ENCODE data around the gene TCF4.

Gene TCF4

DNA sequence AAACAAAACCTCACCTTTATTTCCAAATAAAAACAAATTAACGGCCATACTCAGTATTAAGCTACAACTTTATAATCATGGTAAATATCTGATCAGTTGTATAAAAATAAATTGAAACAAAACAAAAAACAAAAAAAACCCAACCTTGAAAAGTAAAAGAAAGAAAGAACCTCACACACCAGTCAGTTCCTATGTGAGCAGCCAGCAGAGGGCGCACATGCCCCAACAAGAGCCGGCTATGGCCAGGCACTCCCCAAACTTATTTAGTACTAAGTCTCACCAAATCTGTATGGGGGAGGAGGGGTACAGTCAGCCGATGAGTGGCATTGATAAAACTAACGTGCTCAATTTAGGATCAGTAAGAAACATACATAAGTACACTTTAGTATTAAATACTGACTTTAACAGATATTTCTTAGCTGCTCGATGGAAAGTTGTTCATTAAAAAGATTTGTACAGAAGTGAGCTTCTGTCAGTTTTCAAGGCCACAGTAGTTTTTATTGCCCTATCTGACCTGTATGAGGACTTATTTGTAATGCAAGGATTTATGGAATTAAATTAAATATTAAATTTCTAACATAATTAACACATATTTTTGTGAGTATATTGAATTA lies 172.6 kb downstream of the TCF4 start:
- no peak for DNase-seq (ENCODE audit: low read depth, low spot score)
- H3K4me3 ChIP-seq (ENCODE audit: low read depth, low read length): no peak overlapping the region
- ChIA-PET CTCF (interaction anchor here (0.6 to 4.0 kb wide), 53 partner anchors 9 to 1163 kb away, joined by 3 to 41 read pairs (median 4); no protein-coding TSS in a partner anchor), POLR2A (interaction anchor here (0.7 kb wide), 1 partner anchor 91 kb away, joined by 3 read pairs; no protein-coding TSS in a partner anchor)
- TF ChIP-seq, protein P1, sequence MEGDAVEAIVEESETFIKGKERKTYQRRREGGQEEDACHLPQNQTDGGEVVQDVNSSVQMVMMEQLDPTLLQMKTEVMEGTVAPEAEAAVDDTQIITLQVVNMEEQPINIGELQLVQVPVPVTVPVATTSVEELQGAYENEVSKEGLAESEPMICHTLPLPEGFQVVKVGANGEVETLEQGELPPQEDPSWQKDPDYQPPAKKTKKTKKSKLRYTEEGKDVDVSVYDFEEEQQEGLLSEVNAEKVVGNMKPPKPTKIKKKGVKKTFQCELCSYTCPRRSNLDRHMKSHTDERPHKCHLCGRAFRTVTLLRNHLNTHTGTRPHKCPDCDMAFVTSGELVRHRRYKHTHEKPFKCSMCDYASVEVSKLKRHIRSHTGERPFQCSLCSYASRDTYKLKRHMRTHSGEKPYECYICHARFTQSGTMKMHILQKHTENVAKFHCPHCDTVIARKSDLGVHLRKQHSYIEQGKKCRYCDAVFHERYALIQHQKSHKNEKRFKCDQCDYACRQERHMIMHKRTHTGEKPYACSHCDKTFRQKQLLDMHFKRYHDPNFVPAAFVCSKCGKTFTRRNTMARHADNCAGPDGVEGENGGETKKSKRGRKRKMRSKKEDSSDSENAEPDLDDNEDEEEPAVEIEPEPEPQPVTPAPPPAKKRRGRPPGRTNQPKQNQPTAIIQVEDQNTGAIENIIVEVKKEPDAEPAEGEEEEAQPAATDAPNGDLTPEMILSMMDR (IDR thresholded peaks at IDR 0.05; ENCODE audit: insufficient read depth, low read length, missing control alignments): peak; percentile 78

DNA sequence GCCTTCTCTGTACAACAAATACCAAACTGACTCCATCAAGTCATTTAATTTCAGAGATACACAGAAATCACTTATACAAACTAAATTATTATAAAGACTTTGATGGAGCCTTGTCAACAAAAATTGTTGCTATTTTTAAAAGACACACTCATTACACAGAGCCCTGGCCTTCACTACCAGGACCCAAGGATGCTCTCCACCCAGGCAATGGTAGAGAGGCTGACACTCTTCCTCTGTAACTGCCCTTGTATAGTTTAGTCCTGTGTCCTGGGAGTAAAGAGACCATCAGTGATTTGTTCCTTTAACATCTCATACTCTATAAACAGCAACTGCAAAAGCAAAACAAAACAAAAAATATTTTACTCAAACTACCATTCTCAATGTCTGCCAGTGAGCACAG lies 173.5 kb downstream of the TCF4 start:
- H3K4me3 ChIP-seq (ENCODE audit: low read depth, low read length): no peak overlapping the region
- no peak for DNase-seq (ENCODE audit: low read depth, low spot score)
- TF ChIP-seq, protein P1 (IDR thresholded peaks at IDR 0.05; ENCODE audit: insufficient read depth, low read length, missing control alignments): no peak
- ChIA-PET CTCF (interaction anchor here (0.7 to 4.0 kb wide), 36 partner anchors 8 to 1164 kb away, joined by 3 to 41 read pairs (median 5); no protein-coding TSS in a partner anchor), POLR2A (no interaction called here)

DNA sequence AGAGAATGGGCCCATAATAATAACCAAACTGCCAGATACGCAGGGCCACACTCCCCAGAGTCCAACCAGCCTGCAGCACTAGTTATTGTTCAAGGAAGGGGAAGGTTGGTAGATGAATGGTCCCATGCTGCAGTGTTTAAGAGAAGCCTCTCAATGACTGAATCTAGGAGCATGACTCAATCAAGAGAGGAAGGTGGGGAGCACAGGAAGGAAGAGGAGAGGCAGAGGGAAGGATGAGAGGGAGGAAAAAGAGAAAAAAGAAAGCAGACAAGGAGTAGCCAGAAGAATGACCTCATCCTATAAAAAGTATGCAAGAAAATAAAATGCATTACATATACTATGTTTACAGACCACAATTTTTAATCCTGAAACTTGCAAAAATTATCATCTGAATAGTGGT lies 174.5 kb downstream of the TCF4 start:
- ChIA-PET POLR2A (no interaction called here), CTCF (interaction anchor here (2.9 kb wide), 1 partner anchor 70 kb away, joined by 16 read pairs; no protein-coding TSS in a partner anchor)
- TF ChIP-seq, protein P1 (IDR thresholded peaks at IDR 0.05; ENCODE audit: insufficient read depth, low read length, missing control alignments): no peak
- no peak for DNase-seq (ENCODE audit: low read depth, low spot score)
- H3K4me3 ChIP-seq (ENCODE audit: low read depth, low read length): no peak overlapping the region

DNA sequence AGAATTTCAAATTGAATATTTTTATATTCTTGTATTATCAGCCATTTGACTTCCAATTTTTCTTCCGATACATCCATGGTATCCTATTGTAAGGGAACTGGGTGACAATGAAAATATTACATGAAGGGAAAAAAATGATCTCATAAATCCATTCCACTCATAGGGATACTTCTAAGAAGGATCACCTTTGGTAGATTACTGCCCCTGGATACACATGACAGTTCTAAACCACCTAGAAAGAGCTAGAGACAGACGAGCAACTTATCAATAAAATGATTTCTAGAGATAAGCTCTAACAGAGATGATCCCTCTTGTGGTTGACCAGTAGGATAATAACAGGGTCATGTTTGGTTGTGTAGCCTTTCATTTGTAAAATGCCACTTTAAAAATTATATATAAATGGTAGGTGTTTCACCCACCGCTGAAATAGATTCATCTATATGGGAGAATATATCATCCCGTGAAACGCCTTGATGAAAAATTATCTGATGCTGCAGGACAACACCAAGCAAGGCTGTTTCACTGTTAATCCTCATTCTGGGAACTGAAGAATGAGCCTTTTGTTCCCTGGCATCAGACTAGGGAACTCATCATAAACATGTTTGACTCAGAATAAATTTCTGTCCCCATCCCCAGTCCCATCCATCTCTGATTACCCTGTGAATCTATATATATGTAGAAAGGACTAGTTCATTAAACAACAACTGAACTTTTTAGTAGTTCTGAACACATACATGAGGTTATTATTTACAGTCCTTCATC lies 180.0 kb downstream of the TCF4 start:
- TF ChIP-seq, protein P1 (IDR thresholded peaks at IDR 0.05; ENCODE audit: insufficient read depth, low read length, missing control alignments): no peak
- CTCF ChIA-PET: interaction anchor here (0.9 to 4.1 kb wide), 3 partner anchors 8 to 174 kb away, joined by 3 to 41 read pairs (median 10); no protein-coding TSS in a partner anchor
- no peak overlapping the region for H3K4me3 ChIP-seq (ENCODE audit: low read depth, low read length)

DNA sequence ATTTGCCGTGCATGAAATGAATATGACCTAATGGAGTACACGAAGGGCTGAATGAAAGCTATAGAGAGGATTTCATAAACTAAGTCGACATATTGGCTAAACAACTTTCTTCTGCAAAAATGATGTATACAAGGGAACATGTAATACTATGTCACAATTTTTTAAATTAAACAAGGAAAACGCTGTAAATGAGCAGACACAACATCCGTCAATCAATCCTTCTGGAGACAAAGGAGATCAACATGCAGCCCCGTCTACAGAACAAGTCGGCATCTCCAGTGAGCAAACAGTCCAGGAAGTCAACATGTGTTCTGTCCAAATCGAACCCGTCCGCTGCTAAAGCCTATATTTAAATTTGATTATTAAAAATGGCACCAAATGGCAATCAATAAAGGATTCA lies 180.8 kb downstream of the TCF4 start:
- ChIA-PET CTCF (interaction anchor here (2.1 to 4.1 kb wide), 2 partner anchors 9 to 173 kb away, joined by 10 to 41 read pairs; no protein-coding TSS in a partner anchor), POLR2A (no interaction called here)
- no peak for DNase-seq (ENCODE audit: low read depth, low spot score)
- TF ChIP-seq, protein P1 (IDR thresholded peaks at IDR 0.05; ENCODE audit: insufficient read depth, low read length, missing control alignments): no peak
- H3K4me3 ChIP-seq (ENCODE audit: low read depth, low read length): no peak overlapping the region

More for the DNA sequence above, 180.0 kb downstream of the TCF4 start:
- POLR2A ChIA-PET: no interaction called here
- no peak for DNase-seq (ENCODE audit: low read depth, low spot score)

DNA sequence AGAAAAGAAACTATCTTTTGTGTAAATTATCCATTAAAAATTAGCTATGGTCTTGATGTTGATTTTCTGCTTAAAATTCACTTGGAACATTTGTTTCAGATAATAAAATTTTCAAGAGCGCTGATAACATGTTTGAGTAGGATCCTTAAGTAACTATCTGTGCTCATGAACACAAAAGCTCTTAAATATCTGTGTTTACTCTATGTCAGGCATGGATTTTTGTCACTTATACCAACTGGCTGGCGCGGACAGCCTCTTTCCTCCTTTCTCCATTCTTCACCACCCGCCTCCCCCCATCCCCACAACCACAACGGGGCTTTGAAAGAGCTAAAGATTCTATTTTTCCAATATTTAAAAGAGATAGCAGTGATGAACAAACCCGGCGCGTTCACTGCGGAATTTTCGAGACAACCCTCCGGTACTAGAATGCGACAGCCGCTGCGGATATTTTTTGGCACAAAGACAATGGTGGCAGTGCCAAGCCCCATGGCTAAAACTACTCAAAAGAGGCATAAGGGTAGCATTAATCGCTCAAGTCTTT lies 181.5 kb downstream of the TCF4 start:
- H3K4me3 ChIP-seq (ENCODE audit: low read depth, low read length): no peak overlapping the region
- DNase-seq (ENCODE audit: low read depth, low spot score): no peak
- ChIA-PET CTCF (interaction anchor here (0.5 to 4.1 kb wide), 6 partner anchors 9 to 1185 kb away, joined by 3 to 41 read pairs (median 3); no protein-coding TSS in a partner anchor), POLR2A (no interaction called here)
- TF ChIP-seq, protein P1 (IDR thresholded peaks at IDR 0.05; ENCODE audit: insufficient read depth, low read length, missing control alignments): no peak
